ENCODE measurements around the gene TCFL5.

Gene TCFL5

GRCh38 chr20:62861726-62862336, at the start of gene TCFL5:
Gene TCFL5 (minus strand): TSS chr20:62861822. CDS start chr20:62861670, 152 bp downstream.
- DNase-seq: peak; percentile 88

- no peak for DNase-seq
Observed at GRCh38 chr20:62910777-62911497, 49.3 kb upstream of the TCFL5 start.

GRCh38 chr20:62910217-62910766, 48.7 kb upstream of the TCFL5 start:
- no peak for DNase-seq

GRCh38 chr20:62908971-62909791, 47.6 kb upstream of the TCFL5 start:
- no peak for DNase-seq

- peak in 1 of 2 experiments; percentile 32 for DNase-seq
Observed at GRCh38 chr20:62907384-62908317, 46.0 kb upstream of the TCFL5 start.

GRCh38 chr20:62906647-62907375, 45.2 kb upstream of the TCFL5 start:
- no peak for DNase-seq

GRCh38 chr20:62906209-62906608, 44.6 kb upstream of the TCFL5 start:
- DNase-seq: no peak

GRCh38 chr20:62905536-62906117, 44.0 kb upstream of the TCFL5 start:
- DNase-seq: no peak

GRCh38 chr20:62902926-62903615, 41.4 kb upstream of the TCFL5 start:
- DNase-seq: peak in 1 of 2 experiments; percentile 17

- DNase-seq: no peak
Observed at GRCh38 chr20:62901891-62902290, 40.3 kb upstream of the TCFL5 start.

GRCh38 chr20:62900692-62901584, 39.3 kb upstream of the TCFL5 start:
- DNase-seq: no peak

GRCh38 chr20:62900052-62900691, 38.5 kb upstream of the TCFL5 start:
- peak; percentile 71 to 80 for DNase-seq

GRCh38 chr20:62899633-62900051, 38.0 kb upstream of the TCFL5 start:
- DNase-seq: no peak

GRCh38 chr20:62898970-62899632, 37.5 kb upstream of the TCFL5 start:
- DNase-seq: peak in 1 of 2 experiments; percentile 59

- DNase-seq: no peak
Observed at GRCh38 chr20:62898093-62898964, 36.7 kb upstream of the TCFL5 start.

GRCh38 chr20:62897666-62898065, 36.0 kb upstream of the TCFL5 start:
- no peak for DNase-seq

- DNase-seq: no peak
Observed at GRCh38 chr20:62896526-62896925, 34.9 kb upstream of the TCFL5 start.
